Brain microvascular endothelial cell (primary cell): ENCODE data around the gene NRCAM.

Experiments used
- DNase-seq: peaks from one replicate; pipeline ENCODE4 v3.0.0-alpha.2; 2020
- H3K27ac ChIP-seq: fragments of 250-450 bp; sonication (Bioruptor Pico); 2 replicates; pipeline ENCODE4 v1.5.1; 2020; ENCODE audit warnings: mild to moderate bottlenecking, moderate library complexity
- H3K27me3 ChIP-seq: fragments of 250-450 bp; sonication (Bioruptor Pico); replicated peaks from 2 replicates; pipeline ENCODE4 v1.5.1; 2020; ENCODE audit warnings: mild to moderate bottlenecking
- H3K36me3 ChIP-seq: fragments of 250-450 bp; sonication (Bioruptor Pico); replicated peaks from 2 replicates; pipeline ENCODE4 v1.5.1; 2020; ENCODE audit warnings: mild to moderate bottlenecking
- H3K4me3 ChIP-seq: 2 replicates; pipeline ENCODE4 v1.5.1; 2011; ENCODE audit warnings: low read depth, mild to moderate bottlenecking, control low read depth, low read length, moderate library complexity
- in situ Hi-C: cut with HindIII; loops from 2 replicates; pipeline ENCODE4 v1.10.0; 2017; ENCODE audit warnings: low sequenced_read_pairs, low pct_ligation_motif_present
- TF ChIP-seq, protein P1 (sequence below): IDR thresholded peaks from 2 replicates; pipeline ENCODE4 v1.5.1; 2011; ENCODE audit warnings: low read depth, mild to moderate bottlenecking, moderate library complexity, low read length, control low read depth, inconsistent platforms; ENCODE audit errors: missing control alignments

The NRCAM gene

GRCh38 chr7:108203537-108203936, 252.7 kb downstream of the NRCAM start:
- DNase-seq = no peak
- in situ Hi-C loops = no loop called here
- Histone ChIP-seq H3K27me3 (no peaks in the 10 kb centered on the region), H3K36me3 (no peaks in the 10 kb centered on the region), H3K27ac (no peak overlapping the region), H3K4me3 (no peak overlapping the region)
- TF ChIP-seq, protein P1, sequence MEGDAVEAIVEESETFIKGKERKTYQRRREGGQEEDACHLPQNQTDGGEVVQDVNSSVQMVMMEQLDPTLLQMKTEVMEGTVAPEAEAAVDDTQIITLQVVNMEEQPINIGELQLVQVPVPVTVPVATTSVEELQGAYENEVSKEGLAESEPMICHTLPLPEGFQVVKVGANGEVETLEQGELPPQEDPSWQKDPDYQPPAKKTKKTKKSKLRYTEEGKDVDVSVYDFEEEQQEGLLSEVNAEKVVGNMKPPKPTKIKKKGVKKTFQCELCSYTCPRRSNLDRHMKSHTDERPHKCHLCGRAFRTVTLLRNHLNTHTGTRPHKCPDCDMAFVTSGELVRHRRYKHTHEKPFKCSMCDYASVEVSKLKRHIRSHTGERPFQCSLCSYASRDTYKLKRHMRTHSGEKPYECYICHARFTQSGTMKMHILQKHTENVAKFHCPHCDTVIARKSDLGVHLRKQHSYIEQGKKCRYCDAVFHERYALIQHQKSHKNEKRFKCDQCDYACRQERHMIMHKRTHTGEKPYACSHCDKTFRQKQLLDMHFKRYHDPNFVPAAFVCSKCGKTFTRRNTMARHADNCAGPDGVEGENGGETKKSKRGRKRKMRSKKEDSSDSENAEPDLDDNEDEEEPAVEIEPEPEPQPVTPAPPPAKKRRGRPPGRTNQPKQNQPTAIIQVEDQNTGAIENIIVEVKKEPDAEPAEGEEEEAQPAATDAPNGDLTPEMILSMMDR = no peak

DNA sequence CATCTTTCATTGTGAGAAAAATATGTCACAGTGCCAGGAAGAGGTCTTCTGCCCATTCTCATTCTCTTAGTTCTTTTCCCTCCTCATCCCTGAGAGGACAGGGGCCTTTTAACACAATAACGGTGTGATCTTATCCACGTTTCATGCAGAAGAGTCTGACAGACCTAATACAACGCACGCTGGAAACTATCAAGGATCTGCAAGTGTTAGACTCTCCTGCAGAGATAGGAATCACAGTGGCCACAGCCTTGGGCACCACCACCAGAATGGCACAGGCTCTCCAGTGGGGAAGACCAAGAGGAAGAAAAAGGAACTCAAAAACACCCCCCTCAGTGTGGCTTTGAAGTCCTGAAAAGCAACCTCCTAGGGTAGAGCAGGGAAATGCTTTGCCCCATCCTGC, 253.5 kb downstream of the NRCAM start:
- no peaks in the 10 kb centered on the region for H3K27me3 ChIP-seq

GRCh38 chr7:108201766-108202165, 254.5 kb downstream of the NRCAM start:
- H3K27me3 ChIP-seq = no peaks in the 10 kb centered on the region
- TF ChIP-seq, protein P1 = no peak
- in situ Hi-C loops = no loop called here
- H3K27ac ChIP-seq = no peak overlapping the region
- no peak for DNase-seq
- no peaks in the 10 kb centered on the region for H3K36me3 ChIP-seq
- no peak overlapping the region for H3K4me3 ChIP-seq

More for the DNA sequence above, 253.5 kb downstream of the NRCAM start:
- Histone ChIP-seq H3K36me3 (no peaks in the 10 kb centered on the region), H3K4me3 (no peak overlapping the region), H3K27ac (no peak overlapping the region)
- in situ Hi-C loops = no loop called here
- no peak for DNase-seq
- TF ChIP-seq, protein P1 = no peak

DNA sequence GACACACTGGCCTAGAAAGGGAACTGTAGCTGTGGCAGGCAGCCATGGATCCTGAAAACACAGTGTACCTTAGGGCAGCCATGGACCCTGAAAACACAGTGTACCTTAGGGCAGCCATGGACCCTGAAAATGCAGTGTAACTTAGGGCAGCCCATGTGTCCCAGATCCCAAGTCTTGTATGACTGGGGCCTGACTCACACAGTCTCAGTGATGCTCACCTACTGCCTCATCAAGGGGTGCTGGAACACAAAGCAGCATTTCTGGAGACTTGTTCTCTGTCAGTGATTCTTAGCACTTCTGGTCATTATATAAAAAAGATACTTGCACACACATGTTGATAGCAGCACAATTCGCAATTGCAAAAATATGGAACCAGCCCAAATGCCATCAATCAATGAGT, 255.9 kb downstream of the NRCAM start:
- TF ChIP-seq, protein P1 = no peak
- H3K4me3 ChIP-seq = no peak overlapping the region
- in situ Hi-C loops = no loop called here
- no peak for DNase-seq
- H3K36me3 ChIP-seq = no peaks in the 10 kb centered on the region
- no peaks in the 10 kb centered on the region for H3K27me3 ChIP-seq
- no peak overlapping the region for H3K27ac ChIP-seq

GRCh38 chr7:108197371-108198091, 258.7 kb downstream of the NRCAM start:
- H3K36me3 ChIP-seq = no peaks in the 10 kb centered on the region
- no peak for DNase-seq
- in situ Hi-C loops = loop anchor here (25.0 kb wide), 1 partner anchor 265 kb away; the partner anchor contains the start of gene NRCAM
- H3K4me3 ChIP-seq = no peak overlapping the region
- H3K27ac ChIP-seq = no peak overlapping the region
- TF ChIP-seq, protein P1 = no peak
- no peaks in the 10 kb centered on the region for H3K27me3 ChIP-seq

- in situ Hi-C loops = loop anchor here (25.0 kb wide), 1 partner anchor 266 kb away; the partner anchor contains the start of gene NRCAM
- peak; percentile 11 for DNase-seq
These were observed 260.2 kb downstream of the NRCAM start for GRCh38 chr7:108196004-108196403.

More at GRCh38 chr7:108196004-108196403, 260.2 kb downstream of the NRCAM start:
- Histone ChIP-seq H3K27ac (no peak overlapping the region), H3K36me3 (no peaks in the 10 kb centered on the region), H3K4me3 (no peak overlapping the region), H3K27me3 (no peaks in the 10 kb centered on the region)
- TF ChIP-seq, protein P1 = no peak
